Spleen (tissue), 11 donors: Measurements from ENCODE around the gene FAM240A. TPM values are rescaled to one million over a fixed set of nuclear protein-coding genes. Genes with fewer than 3 reads are reported as not detected.

ENCODE experiments used
- DNase-seq: peaks from one replicate; pipeline ENCODE4 v3.0.0-alpha.2; 2020
- H3K27ac ChIP-seq, 8 donors: fragments of 200-600 bp; sonication (generic) in 7 of 8; 1 replicate in 4 of 8; 2 replicates in 4 of 8; pipeline versions ENCODE4 v1.5.0 to v1.8.0; 2016 to 2021; ENCODE audit warnings: inconsistent platforms in 4 of 8, mild to moderate bottlenecking in 4 of 8, moderate library complexity in 1 of 8
- H3K27me3 ChIP-seq, 7 donors: fragments of 200-600 bp; sonication (generic) in 6 of 7; replicated peaks in 1 of 7; 1 replicate in 4 of 7; 2 replicates in 3 of 7; pipeline versions ENCODE4 v1.5.0 to v1.8.0; 2016 to 2021; ENCODE audit warnings: inconsistent platforms in 3 of 7, mild to moderate bottlenecking in 1 of 7
- H3K36me3 ChIP-seq, 6 donors: fragments of 200-600 bp; sonication (generic) in 5 of 6; 1 replicate in 4 of 6; 2 replicates in 2 of 6; pipeline versions ENCODE4 v1.5.0 to v1.8.0; 2016 to 2021; ENCODE audit warnings: inconsistent platforms in 2 of 6
- H3K4me1 ChIP-seq, 6 donors: fragments of 200-600 bp; sonication (generic) in 5 of 6; 1 replicate in 3 of 6; 2 replicates in 3 of 6; pipeline versions ENCODE4 v1.5.0 to v1.8.0; 2016 to 2021; ENCODE audit warnings: inconsistent platforms in 3 of 6
- H3K4me3 ChIP-seq, 8 donors: fragments of 200-600 bp; sonication (generic) in 7 of 8; 1 replicate in 4 of 8; 2 replicates in 4 of 8; pipeline versions ENCODE4 v1.5.0 to v1.8.0; 2016 to 2021; ENCODE audit warnings: inconsistent platforms in 4 of 8, mild to moderate bottlenecking in 4 of 8, moderate library complexity in 2 of 8
- H3K9me3 ChIP-seq, 8 donors: fragments of 200-600 bp; sonication (generic) in 7 of 8; 1 replicate in 4 of 8; 2 replicates in 4 of 8; pipeline versions ENCODE4 v1.5.0 to v1.8.0; 2016 to 2021; ENCODE audit warnings: inconsistent platforms in 4 of 8
- CTCF ChIP-seq, 11 experiments: fragments of 200-600 bp in 7 of 11; fragments of 450-650 bp in 4 of 11; sonication (generic) in 4 of 11; IDR thresholded peaks in 8 of 11; conservative IDR thresholded peaks in 3 of 11; 1 replicate in 7 of 11; 2 replicates in 4 of 11; pipeline versions ENCODE4 v1.4.0 to v1.8.0; 2016 to 2021; ENCODE audit warnings: antibody characterized with exemption in 11 of 11, inconsistent platforms in 4 of 11, mild to moderate bottlenecking in 1 of 11
- POLR2A ChIP-seq, 3 donors: fragments of 450-650 bp; IDR thresholded peaks; one replicate each; pipeline ENCODE4 v1.5.1; 2017; ENCODE audit warnings: antibody characterized with exemption in 3 of 3, mild to moderate bottlenecking in 1 of 3
- POLR2AphosphoS5 ChIP-seq, 3 donors: sonication (generic); formaldehyde crosslinking; IDR thresholded peaks; one replicate each; pipeline ENCODE4 v1.5.1; 2017; ENCODE audit warnings: antibody characterized with exemption in 3 of 3
- WGBS, 5 donors: extraction: QIAGEN DNeasy Blood & Tissue Kit in 3 of 5; methylation state at CpG; one replicate each; pipeline versions ENCODE4 v1.1.5 to v1.1.7; 2013 to 2018; 5-methylcytosine and 5-hydroxymethylcytosine counted together
- intact Hi-C: fragments of 100-400 bp; cut with DNase I; formaldehyde crosslinking; loops from one replicate; pipeline ENCODE4 v1.15.0; 2023; ENCODE audit warnings: low total_unique reads
- polyA plus RNA-seq, 3 donors: library from polyadenylated mRNA; stranded (reverse); fragments of 200-250 nt; gene quantifications; one replicate each; pipeline ENCODE4 v1.2.1, GENCODE V29; 2013
- total RNA-seq, 7 donors: library from RNA; depleted of rRNA in 3 of 7; stranded (reverse); fragments of >200 nt in 3 of 7; fragmentation: NEBNext Ultra II Directional in 4 of 7; extraction: Animal tissue kit (Norgen Biotek cat#: 25700) in 4 of 7; gene quantifications; one replicate each; pipeline versions ENCODE4 v1.1.0 to v1.2.1, GENCODE V29; 2016 to 2021
- donor health status: healthy with polysubstance abuse.
- donor health status: DM: no; HTN: no; CAD: no; lungs with moderate emphysema.
- donor health status: DM: no; HTN: no; CAD: no.
- donor health status: Bipolar disorder and iron deficiency.
- donor health status: healthy.
- donor health status: DM: no; HTN: no; CAD: no.
- donor health status: DM: yes; HTN: yes; CAD: no.

The FAM240A gene
- total and polyA plus RNA-seq, 10 donors: 0.13 TPM; not detected in 9

- intact Hi-C loops: no loop called here
- Histone ChIP-seq H3K27ac (no peak overlapping the region), H3K4me1 (peaks cover 0 to 22% (median 12%) of the 10 kb centered on the region in 6 donors), H3K9me3 (no peaks in the 10 kb centered on the region), H3K36me3 (no peaks in the 10 kb centered on the region), H3K27me3 (peaks cover 0 to 3% (median 0%) of the 10 kb centered on the region in 7 donors), H3K4me3 (no peak overlapping the region)
- TF ChIP-seq CTCF (IDR thresholded peaks at IDR 0.05 in 8 of 11, conservative IDR thresholded peaks at IDR 0.05 in 3 of 11) (no peak), POLR2A (IDR thresholded peaks at IDR 0.05) (no peak), POLR2AphosphoS5 (IDR thresholded peaks at IDR 0.05) (no peak)
- DNase-seq: no peak
- WGBS, 5 donors: 72 to 81% (median 77%) methylated on average over 4 to 6 of the region's 6 CpGs
These were observed 47.7 kb downstream of the FAM240A start for GRCh38 chr3:46660003-46660402.

- Histone ChIP-seq H3K4me1 (peaks cover 0 to 22% (median 12%) of the 10 kb centered on the region in 6 donors), H3K4me3 (no peak overlapping the region), H3K9me3 (no peaks in the 10 kb centered on the region), H3K36me3 (no peaks in the 10 kb centered on the region), H3K27ac (no peak overlapping the region), H3K27me3 (peaks cover 0 to 3% (median 0%) of the 10 kb centered on the region in 7 donors)
- DNase-seq: no peak
- intact Hi-C loops: no loop called here
- TF ChIP-seq POLR2AphosphoS5 (IDR thresholded peaks at IDR 0.05): no peak
- TF ChIP-seq POLR2A (IDR thresholded peaks at IDR 0.05): no peak
- no peak for TF ChIP-seq CTCF (IDR thresholded peaks at IDR 0.05 in 8 of 11, conservative IDR thresholded peaks at IDR 0.05 in 3 of 11)
- 52 to 69% (median 63%) methylated on average over 8 to 9 of the region's 9 CpGs for WGBS, 5 donors
These were observed 48.5 kb downstream of the FAM240A start for GRCh38 chr3:46660543-46661523.

- intact Hi-C loops: no loop called here
- Histone ChIP-seq H3K9me3 (no peaks in the 10 kb centered on the region), H3K4me1 (peaks cover 0 to 22% (median 12%) of the 10 kb centered on the region in 6 donors), H3K27me3 (peaks cover 0 to 3% (median 0%) of the 10 kb centered on the region in 7 donors), H3K4me3 (no peak overlapping the region), H3K36me3 (no peaks in the 10 kb centered on the region), H3K27ac (no peak overlapping the region)
- no peak for DNase-seq
- no peak for TF ChIP-seq CTCF (IDR thresholded peaks at IDR 0.05 in 8 of 11, conservative IDR thresholded peaks at IDR 0.05 in 3 of 11)
- no peak for TF ChIP-seq POLR2AphosphoS5 (IDR thresholded peaks at IDR 0.05)
- TF ChIP-seq POLR2A (IDR thresholded peaks at IDR 0.05): no peak
- 77 to 89% (median 84%) methylated on average over 15 of the region's 15 CpGs for WGBS, 5 donors
These were observed 49.7 kb downstream of the FAM240A start for GRCh38 chr3:46661776-46662766.
